HL-60 (cell line): ENCODE data around the gene RBM33.

ENCODE experiments used
- DNase-seq, 2 experiments: peaks; one replicate each; pipeline ENCODE4 v3.0.0-alpha.2; 2010 to 2020; ENCODE audit warnings: low read depth in 1 of 2, low spot score in 1 of 2
- H3K27ac ChIP-seq: fragments of 250-450 bp; sonication (Bioruptor Pico); replicated peaks from 2 replicates; pipeline ENCODE4 v1.5.1; 2020; ENCODE audit warnings: mild to moderate bottlenecking, moderate library complexity
- H3K27me3 ChIP-seq: fragments of 250-450 bp; sonication (Bioruptor Pico); 2 replicates; pipeline ENCODE4 v1.5.1; 2021; ENCODE audit warnings: mild to moderate bottlenecking, moderate library complexity; ENCODE audit not compliant: insufficient read depth, poor library complexity, severe bottlenecking
- H3K4me3 ChIP-seq: replicated peaks from 2 replicates; pipeline ENCODE4 v1.5.1; 2011; ENCODE audit warnings: mild to moderate bottlenecking, control low read depth, low read length; ENCODE audit not compliant: insufficient read depth
- CTCF ChIP-seq: IDR thresholded peaks from one replicate; pipeline ENCODE4 v1.5.1; 2011; ENCODE audit warnings: low read length, control low read depth, inconsistent platforms; ENCODE audit not compliant: insufficient read depth
- GABPA ChIP-seq: IDR thresholded peaks from 2 replicates; pipeline ENCODE4 v1.6.1; 2012; ENCODE audit warnings: low read depth
- POLR2AphosphoS5 ChIP-seq: IDR thresholded peaks from 2 replicates; pipeline ENCODE4 v1.6.1; 2012; ENCODE audit warnings: low read depth
- REST ChIP-seq: IDR thresholded peaks from 2 replicates; pipeline ENCODE4 v1.6.1; 2012; ENCODE audit warnings: low read depth; ENCODE audit not compliant: insufficient replicate concordance
- SPI1 ChIP-seq: IDR thresholded peaks from 2 replicates; pipeline ENCODE4 v1.6.1; 2012; ENCODE audit warnings: low read depth, mild to moderate bottlenecking, borderline replicate concordance

The RBM33 gene

GRCh38 chr7:155739538-155740143 is 95.2 kb downstream of the RBM33 start:
- Histone ChIP-seq H3K27me3 (no peaks in the 10 kb centered on the region), H3K27ac (no peak overlapping the region), H3K4me3 (no peak overlapping the region)
- TF ChIP-seq SPI1, result no peak
- TF ChIP-seq CTCF, result no peak
- DNase-seq, result no peak

- Histone ChIP-seq H3K27me3 (no peaks in the 10 kb centered on the region), H3K27ac (no peak overlapping the region), H3K4me3 (no peak overlapping the region)
- no peak for DNase-seq
- TF ChIP-seq REST (no peak), CTCF (no peak), POLR2AphosphoS5 (no peak), GABPA (no peak)
These were observed 96.6 kb downstream of the RBM33 start for GRCh38 chr7:155741082-155741481.

GRCh38 chr7:155741805-155742204 is 97.3 kb downstream of the RBM33 start:
- Histone ChIP-seq H3K27me3 (no peaks in the 10 kb centered on the region), H3K27ac (no peak overlapping the region), H3K4me3 (no peak overlapping the region)
- TF ChIP-seq CTCF, result no peak
- TF ChIP-seq SPI1, result peak; percentile 53; the same call in 1 of the 2 replicates
- peak; percentile 49 to 77 for DNase-seq

GRCh38 chr7:155743177-155743576 is 98.7 kb downstream of the RBM33 start:
- TF ChIP-seq POLR2AphosphoS5 (no peak), CTCF (no peak), GABPA (no peak), REST (no peak), SPI1 (peak; percentile 61; the same call in 1 of the 2 replicates)
- no peak for DNase-seq
- Histone ChIP-seq H3K27ac (no peak overlapping the region), H3K4me3 (no peak overlapping the region), H3K27me3 (no peaks in the 10 kb centered on the region)
